Gastrocnemius medialis (tissue), 4 donors: ENCODE data around the gene TNS4. TPM values are rescaled to one million over a fixed set of nuclear protein-coding genes. Genes with fewer than 3 reads are reported as not detected.

Experiments used
- ATAC-seq, 2 donors: fragments of 150-250 bp; one replicate each; pipeline ENCODE4 v1.9.1; 2016
- DNase-seq, 2 donors: peaks; one replicate each; pipeline ENCODE4 v3.0.0-alpha.2; 2019
- H3K27ac ChIP-seq, 4 donors: fragments of 200-600 bp; sonication (generic); 1 replicate in 1 of 4; 2 replicates in 3 of 4; pipeline ENCODE4 v1.5.1; 2016 to 2018; ENCODE audit warnings: mild to moderate bottlenecking in 2 of 4, moderate library complexity in 1 of 4
- H3K27me3 ChIP-seq, 3 donors: fragments of 200-600 bp; sonication (generic) in 2 of 3; 1 replicate in 1 of 3; 2 replicates in 2 of 3; pipeline versions ENCODE4 v1.5.1 to v1.6.0; 2016 to 2019; ENCODE audit warnings: mild to moderate bottlenecking in 1 of 3, moderate library complexity in 1 of 3
- H3K36me3 ChIP-seq, 2 donors: fragments of 200-600 bp; sonication (generic) in 1 of 2; one replicate each; pipeline ENCODE4 v1.5.1; 2017 to 2018
- H3K4me1 ChIP-seq, 2 donors: fragments of 200-600 bp; sonication (generic) in 1 of 2; one replicate each; pipeline ENCODE4 v1.5.1; 2016 to 2017; ENCODE audit warnings: mild to moderate bottlenecking in 2 of 2
- H3K4me3 ChIP-seq, 4 donors: fragments of 200-600 bp; sonication (generic) in 3 of 4; 1 replicate in 1 of 4; 2 replicates in 3 of 4; pipeline ENCODE4 v1.5.1; 2016 to 2019; ENCODE audit warnings: mild to moderate bottlenecking in 2 of 4
- H3K9me3 ChIP-seq, 3 donors: fragments of 200-600 bp; sonication (generic) in 2 of 3; 1 replicate in 1 of 3; 2 replicates in 2 of 3; pipeline ENCODE4 v1.5.1; 2016 to 2019
- CTCF ChIP-seq, 5 experiments: fragments of 450-650 bp in 3 of 5; fragments of 200-600 bp in 2 of 5; sonication (generic) in 2 of 5; IDR thresholded peaks in 4 of 5; conservative IDR thresholded peaks in 1 of 5; 1 replicate in 4 of 5; 2 replicates in 1 of 5; pipeline ENCODE4 v1.5.1; 2016 to 2019; ENCODE audit warnings: antibody characterized with exemption in 5 of 5, mild to moderate bottlenecking in 3 of 5, moderate library complexity in 3 of 5
- POLR2A ChIP-seq, 2 donors: fragments of 450-650 bp; IDR thresholded peaks; one replicate each; pipeline ENCODE4 v1.6.1; 2017; ENCODE audit warnings: antibody characterized with exemption in 2 of 2, mild to moderate bottlenecking in 2 of 2, moderate library complexity in 2 of 2
- in situ Hi-C, 4 donors: fragments of 200-750 bp; cut with MboI; loops; one replicate each; pipeline versions ENCODE4 v1.15.0 to v1.8.0; 2017; ENCODE audit warnings: low sequenced_read_pairs in 4 of 4
- intact Hi-C: fragments of 100-400 bp; cut with DNase I; formaldehyde crosslinking; loops from one replicate; pipeline ENCODE4 v1.15.1; 2023; ENCODE audit warnings: low total_unique reads
- total RNA-seq, 4 donors: library from RNA; depleted of rRNA; stranded (reverse); fragments of >200 nt; gene quantifications; one replicate each; pipeline versions ENCODE4 v1.1.0 to v1.2.3, GENCODE V29; 2016

The TNS4 gene
- total RNA-seq, 4 donors from 2014 or later, result 0.18 TPM; not detected in 3

DNA sequence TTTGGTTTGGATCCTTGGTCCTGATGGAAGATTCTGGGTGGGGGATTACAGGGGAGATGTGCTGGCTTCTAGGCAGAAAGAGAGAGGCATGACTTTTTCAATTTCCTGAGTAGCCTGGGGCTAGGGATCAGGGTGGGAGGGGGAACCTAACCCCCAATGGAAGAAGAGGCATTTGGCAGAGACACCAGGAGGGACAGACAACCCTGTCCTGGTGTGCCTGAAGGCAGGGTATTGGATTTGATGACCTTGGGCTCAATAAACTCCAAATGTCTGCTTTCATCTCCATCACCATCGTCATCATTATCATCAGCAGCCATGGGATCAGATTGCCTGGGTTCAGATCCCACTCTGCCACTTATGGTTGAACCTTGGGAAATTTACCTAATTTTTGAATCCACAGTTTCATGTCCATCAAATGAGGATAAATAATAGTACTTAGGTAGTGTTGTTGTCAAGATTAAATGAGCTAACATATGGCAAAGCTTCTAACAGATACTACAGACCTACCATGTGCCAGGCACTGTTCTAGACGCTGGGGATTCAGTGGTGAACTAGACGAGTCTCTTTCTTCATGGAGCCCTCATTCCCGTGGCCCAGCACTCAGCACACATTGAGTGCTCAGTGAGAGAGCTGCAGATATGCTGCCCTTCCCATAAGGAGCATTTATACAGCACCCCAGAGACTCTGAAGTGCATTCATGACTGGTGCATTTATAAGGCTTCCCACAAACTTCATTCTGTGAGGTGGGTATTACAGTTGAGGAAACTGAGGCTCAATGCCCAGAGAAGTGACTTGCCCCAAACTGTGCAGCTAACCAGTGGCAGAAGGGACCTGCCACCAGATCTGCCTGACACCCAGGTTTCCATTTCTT lies 31.4 kb downstream of the TNS4 start:
- in situ Hi-C loops, result no loop called here
- no peaks in the 10 kb centered on the region for H3K36me3 ChIP-seq
- TF ChIP-seq CTCF (IDR thresholded peaks at IDR 0.05 in 4 of 5, conservative IDR thresholded peaks at IDR 0.05 in 1 of 5), result no peak
- no peak for TF ChIP-seq POLR2A (IDR thresholded peaks at IDR 0.05)
- intact Hi-C loops, result no loop called here
- H3K9me3 ChIP-seq, result no peaks in the 10 kb centered on the region
- no peak overlapping the region for H3K4me3 ChIP-seq
- H3K27me3 ChIP-seq, result no peaks in the 10 kb centered on the region
- DNase-seq, result no peak
- H3K27ac ChIP-seq, result no peak overlapping the region
- no peak for ATAC-seq
- no peaks in the 10 kb centered on the region for H3K4me1 ChIP-seq

- TF ChIP-seq POLR2A (IDR thresholded peaks at IDR 0.05) (no peak), CTCF (IDR thresholded peaks at IDR 0.05 in 4 of 5, conservative IDR thresholded peaks at IDR 0.05 in 1 of 5) (no peak)
- no peak for DNase-seq
- no peak for ATAC-seq
- in situ Hi-C loops (no loop called here), intact Hi-C loops (no loop called here)
- no peaks in the 10 kb centered on the region for H3K36me3 ChIP-seq
- H3K27ac ChIP-seq, result no peak overlapping the region
- H3K4me1 ChIP-seq, result no peaks in the 10 kb centered on the region
- no peak overlapping the region for H3K4me3 ChIP-seq
- H3K9me3 ChIP-seq, result no peaks in the 10 kb centered on the region
- H3K27me3 ChIP-seq, result no peaks in the 10 kb centered on the region
Observed at GRCh38 chr17:40468560-40468959, 32.9 kb downstream of the TNS4 start.

- TF ChIP-seq POLR2A (IDR thresholded peaks at IDR 0.05) (no peak), CTCF (IDR thresholded peaks at IDR 0.05 in 4 of 5, conservative IDR thresholded peaks at IDR 0.05 in 1 of 5) (no peak)
- Histone ChIP-seq H3K4me3 (no peak overlapping the region), H3K4me1 (peaks cover 0 to 5% of the 10 kb centered on the region in 2 donors), H3K36me3 (no peaks in the 10 kb centered on the region), H3K27ac (no peak overlapping the region), H3K27me3 (no peaks in the 10 kb centered on the region), H3K9me3 (no peaks in the 10 kb centered on the region)
- intact Hi-C loops, result no loop called here
- in situ Hi-C loops, result no loop called here
- no peak for ATAC-seq
- no peak for DNase-seq
Observed at GRCh38 chr17:40467281-40467867, 34.0 kb downstream of the TNS4 start.

- H3K27me3 ChIP-seq, result no peaks in the 10 kb centered on the region
- intact Hi-C loops, result no loop called here
- peaks cover 0 to 10% of the 10 kb centered on the region in 2 donors for H3K4me1 ChIP-seq
- no peaks in the 10 kb centered on the region for H3K36me3 ChIP-seq
- no peak overlapping the region for H3K27ac ChIP-seq
- DNase-seq (no peak), ATAC-seq (no peak)
- H3K4me3 ChIP-seq, result no peak overlapping the region
- no peaks in the 10 kb centered on the region for H3K9me3 ChIP-seq
- in situ Hi-C loops, result no loop called here
- TF ChIP-seq POLR2A (IDR thresholded peaks at IDR 0.05), result no peak
- TF ChIP-seq CTCF (IDR thresholded peaks at IDR 0.05 in 4 of 5, conservative IDR thresholded peaks at IDR 0.05 in 1 of 5), result no peak
Observed at GRCh38 chr17:40466298-40466971, 35.0 kb downstream of the TNS4 start.
